Activated CD8-positive, alpha-beta memory T cell treated with anti-CD3 and anti-CD28 coated beads, Interleukin-2, amount 50 U/mL, for 48 hours (primary cell): ENCODE data around the gene VCL.
"Not testable (repeated sequence)": the region's sequence is repeated elsewhere in the genome, so short reads cannot be mapped to it uniquely, and the experiment has no call there.

ENCODE experiments used
- DNase-seq: peaks from one replicate; pipeline ENCODE4 v3.0.0-alpha.2; 2020

The VCL gene

DNA sequence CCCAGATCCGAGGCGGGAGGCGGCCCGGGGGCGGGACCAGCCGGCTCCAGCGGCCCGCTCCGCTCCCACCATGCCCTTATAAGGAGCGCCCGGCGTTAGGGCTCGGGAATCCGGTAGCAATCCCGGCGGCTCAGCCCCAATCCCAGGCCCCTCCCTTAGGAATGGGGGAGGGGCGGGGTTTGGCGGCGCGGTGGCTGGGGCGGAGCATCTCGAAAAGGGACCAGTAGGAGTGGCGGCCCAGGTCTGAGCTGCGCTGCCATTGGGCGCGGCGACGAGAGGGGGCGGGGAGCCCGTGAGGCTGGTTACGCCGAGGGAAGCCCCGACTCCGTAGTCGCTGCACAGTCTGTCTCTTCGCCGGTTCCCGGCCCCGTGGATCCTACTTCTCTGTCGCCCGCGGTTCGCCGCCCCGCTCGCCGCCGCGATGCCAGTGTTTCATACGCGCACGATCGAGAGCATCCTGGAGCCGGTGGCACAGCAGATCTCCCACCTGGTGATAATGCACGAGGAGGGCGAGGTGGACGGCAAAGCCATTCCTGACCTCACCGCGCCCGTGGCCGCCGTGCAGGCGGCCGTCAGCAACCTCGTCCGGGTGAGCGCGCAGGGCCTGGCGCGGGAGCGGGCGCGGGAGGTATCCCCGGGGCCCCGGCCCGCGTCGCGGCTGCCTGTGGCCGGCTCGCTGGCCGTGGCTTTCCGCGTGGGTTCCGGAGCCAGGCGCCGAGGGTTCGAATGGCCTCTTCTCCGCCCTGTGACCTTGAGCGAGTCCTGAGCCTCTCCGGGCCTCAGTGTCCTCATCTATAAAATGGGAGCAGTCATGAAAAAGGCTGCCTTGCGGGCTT is at the start of gene VCL:
VCL (plus strand) TSS at position 330 of the 836 bp plus-strand sequence; CDS start at position 422, 92 bp downstream.
- peak; percentile 96 for DNase-seq

DNA sequence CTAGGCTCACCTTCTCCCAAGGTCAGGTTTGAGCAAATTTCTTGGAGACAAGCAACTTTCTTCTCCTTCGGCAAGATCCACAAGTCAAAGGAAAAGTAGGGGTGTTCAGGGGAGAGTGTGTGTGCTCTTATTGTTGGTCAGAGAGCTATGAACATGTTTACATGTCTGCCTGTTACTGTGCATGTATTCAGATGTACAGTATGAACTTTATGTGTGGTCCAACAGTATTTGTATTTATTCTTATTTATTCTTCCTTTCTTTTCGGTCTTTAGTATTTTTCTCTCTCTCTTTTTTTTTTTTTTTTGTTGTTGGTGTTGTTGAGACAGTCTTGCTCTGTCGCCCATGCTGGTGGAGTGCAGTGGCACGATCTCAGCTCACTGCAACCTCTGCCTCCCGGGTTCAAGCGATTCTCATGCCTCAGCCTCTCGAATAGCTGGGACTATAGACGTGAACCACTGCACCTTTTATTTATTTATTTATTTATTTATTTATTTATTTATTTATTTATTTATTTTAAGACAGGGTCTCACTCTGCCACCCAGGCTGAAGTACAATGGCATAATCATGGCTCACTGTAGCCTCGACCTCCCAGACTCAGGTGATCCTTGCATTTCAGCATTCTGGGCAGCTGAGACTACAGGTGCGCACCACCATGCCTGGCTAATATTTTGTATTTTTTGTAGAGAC is 48.8 kb upstream of the VCL start:
- no peak for DNase-seq

DNA sequence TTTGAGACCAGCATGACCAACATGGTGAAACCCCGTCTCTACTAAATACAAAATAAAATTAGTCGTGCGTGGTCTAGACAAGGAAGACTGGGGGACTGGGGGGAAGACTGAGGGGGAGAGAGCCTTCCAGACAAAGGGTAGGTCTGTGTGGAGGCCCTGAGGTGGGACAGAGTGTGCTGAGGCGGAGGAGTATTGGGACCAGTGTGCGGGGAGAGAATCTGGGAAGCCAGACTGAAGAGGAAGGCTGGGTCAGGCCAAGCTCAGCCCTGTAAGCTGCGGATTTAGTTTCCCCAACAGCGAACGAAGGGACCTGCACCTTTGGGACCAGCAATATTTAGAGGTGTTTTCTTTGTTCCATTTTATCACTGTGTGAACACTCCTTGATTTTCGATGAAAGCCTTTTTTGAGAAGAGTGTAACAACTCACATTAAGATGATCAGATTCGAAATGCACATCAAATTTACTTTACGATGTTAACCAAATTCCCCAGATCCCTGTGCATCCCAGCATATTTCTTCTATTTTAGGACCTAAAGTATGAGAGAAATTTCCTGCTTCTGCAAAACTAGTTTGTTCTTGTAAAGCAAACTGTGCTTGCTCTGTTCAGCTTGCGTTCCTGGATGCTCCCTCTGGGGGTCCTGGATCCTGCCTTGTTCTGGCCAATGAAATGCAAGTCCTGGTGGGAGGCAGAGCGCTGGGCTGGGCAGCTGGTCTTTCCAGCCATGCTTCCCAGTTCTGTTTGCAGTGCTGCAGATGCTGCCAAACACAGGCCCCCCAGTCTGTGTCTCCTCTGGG is 47.6 kb upstream of the VCL start:
- DNase-seq = no peak

DNA sequence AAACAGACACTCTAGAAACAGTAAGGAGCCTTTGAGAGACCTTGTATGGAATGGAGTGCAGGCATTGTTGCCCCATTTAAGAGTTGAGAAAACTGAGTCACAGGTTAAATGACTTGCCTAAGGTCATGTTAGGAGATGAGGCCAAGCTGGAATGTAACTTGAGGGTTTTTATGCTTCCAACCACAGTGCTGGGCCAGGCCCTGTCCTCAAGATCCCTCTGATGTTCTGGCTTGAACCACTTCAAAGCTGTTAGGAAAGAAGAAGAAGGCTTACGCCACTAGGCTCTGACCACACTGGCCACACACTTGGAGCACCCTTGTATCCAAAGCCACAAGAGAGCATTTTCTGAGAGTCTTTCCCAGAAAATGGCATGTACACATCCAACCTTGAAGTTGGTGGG is 44.3 kb upstream of the VCL start:
- no peak for DNase-seq

DNA sequence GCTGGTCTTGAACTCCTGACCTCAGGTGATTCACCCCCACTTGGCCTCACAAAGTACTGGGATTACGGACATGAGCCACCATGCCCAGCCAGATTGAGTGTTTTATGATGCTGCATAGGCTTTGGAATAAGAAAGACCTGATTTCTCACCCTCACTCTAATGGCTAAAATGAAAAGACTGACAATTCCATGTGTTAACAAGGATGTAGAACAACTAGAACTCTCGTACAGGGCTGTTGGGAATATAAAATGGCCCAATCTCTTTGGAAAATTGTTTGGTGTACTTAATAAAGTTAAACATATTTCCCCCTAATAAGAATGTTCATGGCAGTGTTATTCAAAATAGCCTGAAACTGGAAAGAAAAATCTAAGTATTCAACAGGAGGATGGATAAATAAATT is 43.2 kb upstream of the VCL start:
- DNase-seq = no peak

DNA sequence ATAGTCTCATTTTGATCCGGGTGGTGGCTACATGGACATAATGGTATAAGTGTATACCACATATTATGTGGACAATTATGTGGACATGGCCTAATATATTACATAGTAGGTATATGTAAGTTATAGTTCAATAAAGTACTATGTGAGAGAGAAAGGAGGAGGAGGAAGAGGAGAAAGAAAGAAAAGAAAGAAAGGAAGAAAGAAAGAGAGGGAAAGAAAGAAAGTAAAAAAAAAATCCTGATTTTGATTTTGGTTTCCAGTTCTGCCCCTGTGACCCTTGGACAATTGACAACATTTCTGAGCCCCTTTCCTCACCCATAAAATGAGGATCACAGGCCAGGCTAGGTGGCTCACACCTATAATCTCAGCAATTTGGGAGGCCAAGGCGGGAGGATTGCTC is 42.2 kb upstream of the VCL start:
- DNase-seq = no peak

DNA sequence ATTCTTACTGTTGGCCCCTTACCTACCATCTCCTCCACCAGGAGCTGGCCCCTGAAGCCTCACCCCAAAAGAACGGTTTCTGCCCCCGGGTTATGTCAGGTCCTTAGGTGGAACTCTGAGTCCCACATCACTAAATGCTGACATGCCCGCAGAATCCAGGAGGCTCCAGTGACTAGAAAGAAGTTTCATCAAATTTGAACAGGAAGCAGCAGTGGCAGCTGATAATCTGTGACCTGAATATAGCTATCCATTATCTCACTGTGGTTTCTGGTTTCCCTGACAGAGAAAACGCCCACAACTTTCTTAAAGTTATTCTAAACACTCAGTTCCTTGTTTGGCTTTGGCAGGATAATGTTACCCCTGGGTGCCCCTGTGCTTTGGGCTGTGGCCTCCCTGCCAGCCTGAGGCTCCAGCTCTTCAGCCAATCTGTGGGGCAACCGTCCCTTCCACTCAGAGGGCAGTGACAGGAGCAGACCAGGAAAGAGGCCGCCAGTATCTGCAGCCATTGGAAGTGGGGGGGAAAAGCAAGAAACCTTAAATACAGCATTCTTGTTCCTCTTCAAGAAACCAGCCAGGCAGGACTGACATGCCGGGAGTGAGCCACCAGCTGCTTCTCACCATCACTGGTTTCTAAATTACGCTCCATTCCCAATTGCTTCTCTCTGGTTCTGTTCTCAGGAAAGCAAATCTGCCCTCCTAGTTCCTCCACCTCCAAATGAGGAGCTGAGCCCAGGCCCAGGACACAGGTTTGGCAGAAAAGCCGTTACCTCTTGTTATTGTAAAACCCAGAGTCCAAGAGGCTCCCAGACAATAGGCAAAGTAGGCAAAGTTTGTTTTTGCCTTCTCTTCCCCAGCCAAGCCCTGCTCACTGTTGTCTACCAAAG is 41.2 kb upstream of the VCL start:
- peak; percentile 61 for DNase-seq

DNA sequence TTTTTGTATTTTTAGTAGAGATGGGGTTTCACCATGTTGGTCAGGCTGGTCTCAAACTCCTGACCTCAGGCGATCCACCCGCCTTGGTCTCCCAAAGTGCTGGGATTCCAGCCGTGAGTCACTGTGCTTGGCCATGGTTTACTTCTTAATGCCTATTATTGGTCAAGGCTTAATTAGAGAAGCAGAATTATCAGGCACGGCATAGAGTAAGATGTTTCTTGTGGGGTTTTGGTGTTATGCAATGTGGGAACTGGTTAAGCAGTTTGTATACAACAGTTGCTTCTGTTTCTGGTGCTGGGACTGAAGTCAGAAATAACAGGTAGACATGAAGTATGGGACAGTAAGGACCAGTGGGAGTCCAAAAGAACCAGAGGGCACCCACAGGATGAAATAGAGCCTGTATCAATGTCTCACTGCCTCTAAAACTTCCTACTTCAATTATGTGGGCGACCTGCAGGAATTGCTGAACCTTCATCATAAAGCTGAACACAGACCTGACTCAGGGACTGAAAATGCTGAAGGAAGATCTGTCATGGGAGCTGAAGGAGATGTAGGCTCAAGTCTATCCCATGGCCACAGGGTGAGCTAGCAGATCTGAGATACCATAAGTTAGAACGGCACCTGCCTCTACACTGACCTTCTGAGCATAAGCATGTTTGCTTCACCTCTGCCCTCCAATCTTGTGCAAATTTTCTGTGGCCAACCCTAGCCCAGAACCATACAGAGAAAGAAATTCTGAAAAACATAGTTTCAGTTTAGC is 38.3 kb upstream of the VCL start:
- DNase-seq = no peak

DNA sequence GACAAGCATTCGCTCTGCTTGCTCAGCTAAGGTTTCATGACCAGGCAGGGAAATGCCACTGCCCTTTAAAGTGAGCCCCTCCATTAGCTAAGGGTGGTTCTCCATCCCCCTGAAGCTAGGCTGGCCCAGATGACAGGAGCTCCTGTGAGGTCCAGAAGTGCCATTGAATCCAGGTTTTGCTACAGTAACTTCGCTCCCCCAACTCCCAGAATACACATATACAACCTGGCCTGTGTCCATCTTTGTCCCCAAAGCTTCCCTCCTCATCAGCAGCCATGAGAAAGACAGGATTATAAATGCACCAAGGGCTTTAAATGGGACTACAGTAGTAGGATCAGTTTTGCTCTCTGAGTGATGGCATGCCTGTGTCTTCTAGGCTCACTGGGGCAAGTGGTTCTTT is 35.5 kb upstream of the VCL start:
- DNase-seq = peak; percentile 22

DNA sequence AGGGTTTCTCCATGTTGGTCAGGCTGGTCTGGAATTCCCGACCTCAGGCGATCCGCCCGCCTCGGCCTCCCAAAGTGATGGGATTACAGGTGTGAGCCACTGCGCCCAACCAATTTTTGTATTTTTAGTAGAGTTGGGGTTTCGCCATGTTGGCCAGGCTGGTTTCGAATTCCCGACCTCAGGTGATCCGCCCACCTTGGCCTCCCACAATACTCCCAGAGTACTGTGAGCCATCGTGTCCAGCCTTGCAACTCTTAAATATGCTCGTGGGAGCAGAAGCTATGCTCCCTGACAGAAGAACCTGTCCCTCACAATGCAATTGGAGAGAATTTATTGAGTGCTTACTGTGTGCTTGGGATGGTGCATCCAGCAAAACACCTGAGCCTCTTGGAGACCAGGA is 34.4 kb upstream of the VCL start:
- DNase-seq = not testable (repeated sequence)

DNA sequence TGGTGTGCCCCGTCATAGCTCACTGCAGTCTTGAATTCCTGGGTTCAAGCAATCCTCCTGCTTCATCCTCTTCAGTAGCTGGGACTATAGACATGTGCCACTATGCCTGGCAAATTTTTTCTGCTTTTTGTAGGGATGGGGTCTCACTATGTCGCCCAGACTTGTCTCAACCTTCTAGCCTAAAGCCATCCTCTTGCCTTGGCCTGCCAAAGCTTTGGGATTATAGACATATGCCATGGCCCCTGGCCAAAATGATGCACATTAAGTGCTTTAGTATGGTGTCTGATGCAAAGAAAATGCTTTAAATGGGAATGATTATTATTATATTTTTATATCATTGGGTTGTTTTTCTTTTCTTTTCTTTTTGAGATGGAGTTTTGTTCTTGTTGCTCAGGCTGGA is 33.2 kb upstream of the VCL start:
- DNase-seq = no peak

DNA sequence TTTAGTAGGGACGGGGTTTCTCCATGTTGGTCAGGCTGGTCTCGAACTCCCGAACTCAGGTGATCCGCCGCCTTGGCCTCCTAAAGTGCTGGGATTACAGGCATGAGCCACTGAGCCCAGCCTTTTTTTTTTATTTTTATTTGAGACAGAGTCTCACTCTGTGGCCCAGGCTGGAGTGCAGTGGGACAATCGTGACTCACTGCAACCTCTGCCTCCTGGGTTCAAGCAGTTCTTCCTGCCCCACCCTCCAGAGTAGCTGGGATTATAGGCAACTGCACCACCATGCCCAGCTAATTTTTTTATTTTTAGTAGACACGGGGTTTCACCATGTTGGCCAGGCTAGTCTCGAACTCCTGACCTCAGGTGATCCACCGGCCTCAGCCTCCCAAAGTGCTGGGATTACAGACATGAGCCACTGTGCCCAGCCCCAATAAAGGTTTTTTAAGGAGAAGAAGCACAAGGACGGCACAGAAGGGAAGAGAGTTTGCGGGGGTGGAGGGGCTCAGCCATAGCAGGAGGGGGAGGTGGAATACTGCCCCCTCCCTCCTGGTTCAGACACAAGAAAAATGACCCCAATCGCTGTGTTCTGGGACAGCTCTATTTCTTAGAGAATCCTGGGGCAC is 32.5 kb upstream of the VCL start:
- not testable (repeated sequence) for DNase-seq

DNA sequence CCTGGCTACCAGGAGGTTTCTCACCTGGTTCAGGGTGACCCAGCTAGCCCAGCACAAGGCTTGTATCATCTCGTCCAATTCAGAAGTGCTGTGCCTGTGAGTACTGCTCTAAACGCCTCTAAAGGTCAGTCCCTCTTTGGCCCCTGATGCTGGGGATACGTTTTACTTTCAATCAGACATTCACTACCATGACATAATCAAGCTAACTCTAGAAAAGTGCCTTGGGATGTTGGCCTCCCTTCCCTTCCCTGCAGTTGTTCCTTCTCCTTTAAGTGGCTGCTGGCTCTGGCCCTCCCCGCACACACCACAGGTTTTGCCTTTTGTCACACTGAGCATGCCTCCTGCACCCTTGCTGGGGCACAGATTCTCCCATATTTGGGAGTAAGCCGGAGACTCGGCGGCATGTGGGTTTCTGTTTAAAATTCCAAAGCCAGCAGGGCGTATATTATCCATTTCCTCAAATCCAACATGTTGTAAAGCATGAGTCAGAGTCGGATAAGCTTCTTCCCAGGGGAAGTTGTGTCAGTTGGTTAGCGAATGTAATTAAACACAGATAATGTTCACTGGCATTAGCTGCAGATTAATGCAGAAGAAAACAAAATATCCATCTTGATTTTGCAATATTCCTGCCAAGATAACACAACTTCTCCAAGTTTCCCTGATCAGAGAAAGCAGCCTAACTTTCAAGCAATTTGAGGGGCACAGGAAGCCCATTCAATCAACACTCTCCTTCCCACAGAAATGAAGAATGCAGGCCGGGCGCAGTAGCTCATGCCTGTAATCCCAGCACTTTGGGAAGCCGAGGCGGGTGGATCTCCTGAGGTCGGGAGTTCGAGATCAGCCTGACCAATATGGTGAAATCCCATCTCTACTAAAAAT is 31.8 kb upstream of the VCL start:
- no peak for DNase-seq

DNA sequence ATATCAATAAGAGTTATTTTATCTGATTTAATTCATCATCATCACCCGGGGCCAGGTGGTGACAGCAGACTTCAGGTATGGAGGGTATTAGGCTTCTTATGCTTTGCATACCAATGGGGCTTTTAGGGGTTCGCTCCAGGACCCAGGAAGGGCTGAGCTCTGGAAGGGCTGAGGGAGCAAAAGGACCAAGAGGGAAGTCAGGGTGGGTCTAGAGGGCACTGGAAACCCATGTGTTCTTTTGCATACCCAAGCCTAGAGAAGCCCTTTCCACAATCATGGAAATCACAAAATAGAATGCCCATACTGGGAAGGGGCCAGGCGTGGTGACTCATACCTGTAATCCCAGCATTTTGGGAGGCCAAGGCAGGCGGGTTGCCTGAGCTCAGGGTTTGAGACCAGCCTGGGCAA is 30.9 kb upstream of the VCL start:
- DNase-seq = no peak

DNA sequence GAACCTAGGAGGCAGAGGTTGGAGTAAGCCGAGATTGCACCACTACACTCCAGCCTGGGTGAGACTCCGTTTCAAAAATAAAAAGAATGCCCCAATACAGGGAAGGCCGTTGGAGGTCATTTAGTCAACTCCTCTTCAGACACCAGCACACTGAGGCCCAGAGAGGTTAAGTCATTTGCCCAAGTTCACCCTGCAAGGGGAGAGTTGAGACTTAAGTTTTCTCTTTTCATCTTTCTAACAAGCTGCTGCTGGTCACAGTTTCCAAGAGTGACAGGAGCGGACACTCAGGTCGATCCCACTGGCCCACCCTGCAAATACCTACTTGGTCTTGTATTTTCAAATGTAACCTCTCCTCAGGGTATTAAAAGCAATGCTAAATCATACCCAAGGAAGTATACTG is 30.4 kb upstream of the VCL start:
- no peak for DNase-seq

DNA sequence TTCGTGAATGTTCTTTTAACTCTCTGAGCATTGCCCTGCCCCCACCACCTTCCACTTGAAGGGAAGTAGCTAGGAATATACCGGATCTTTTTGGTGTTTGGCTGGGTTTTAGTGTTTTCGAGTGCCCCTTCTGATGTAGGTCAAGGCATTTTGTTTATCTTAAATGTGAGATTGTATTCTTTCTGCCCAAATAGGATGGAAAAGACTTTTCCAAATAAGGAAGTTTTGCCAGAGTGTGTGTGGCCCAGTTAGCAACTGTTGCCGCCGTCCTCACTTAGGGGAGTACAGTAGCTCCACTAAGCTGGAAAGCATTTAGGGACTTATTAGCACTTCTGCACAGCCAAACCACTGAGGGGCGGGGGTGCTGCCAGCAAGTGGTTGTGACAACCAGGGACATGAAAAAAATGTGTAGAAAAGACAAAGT is 29.8 kb upstream of the VCL start:
- DNase-seq = no peak

DNA sequence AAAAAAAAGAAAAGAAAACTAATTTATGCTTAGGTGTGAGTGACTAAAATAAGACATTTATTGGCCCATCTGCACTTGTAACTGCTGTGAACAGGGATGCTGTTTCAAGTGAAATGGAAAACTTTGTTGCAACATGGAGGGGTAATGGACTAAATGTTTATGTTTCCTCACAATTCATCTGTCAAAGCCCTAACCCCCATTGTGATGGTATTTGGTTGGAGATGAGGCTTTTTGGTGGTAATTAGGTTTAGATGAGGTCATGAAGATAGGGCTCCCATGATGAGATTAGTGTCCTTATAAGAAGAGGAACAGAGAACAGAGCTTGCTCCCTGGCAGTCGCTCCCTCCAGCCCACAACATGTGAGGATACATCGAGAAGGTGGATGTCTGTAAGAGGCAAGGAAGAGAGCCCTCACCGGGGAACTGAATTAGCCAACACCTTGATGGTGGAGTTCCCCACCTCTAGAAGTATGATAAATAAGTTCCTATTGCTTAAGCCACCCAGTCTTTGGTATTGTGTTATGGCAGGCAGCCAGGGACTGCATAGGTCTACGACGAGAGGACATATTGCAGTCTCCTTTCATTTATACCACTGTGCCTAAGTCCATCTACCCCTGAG is 28.6 kb upstream of the VCL start:
- no peak for DNase-seq

DNA sequence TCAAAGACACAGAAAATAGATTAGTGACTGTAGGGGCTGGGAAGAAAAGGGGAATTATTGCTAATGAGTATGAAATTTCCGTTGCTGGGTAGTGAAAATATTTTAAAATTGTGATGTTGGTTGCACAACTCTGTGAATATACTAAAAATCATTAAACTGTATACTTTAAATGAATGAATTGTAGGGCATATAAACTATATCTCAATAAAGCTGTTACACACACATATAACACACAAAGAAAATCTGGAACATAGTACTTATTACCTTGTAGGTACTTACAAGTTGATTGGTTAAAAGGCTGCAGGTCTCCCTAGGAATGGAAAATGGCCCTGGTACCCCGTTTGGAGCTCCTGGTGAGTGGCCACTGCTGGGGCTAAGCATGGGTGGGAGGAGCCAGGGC is 27.1 kb upstream of the VCL start:
- no peak for DNase-seq

DNA sequence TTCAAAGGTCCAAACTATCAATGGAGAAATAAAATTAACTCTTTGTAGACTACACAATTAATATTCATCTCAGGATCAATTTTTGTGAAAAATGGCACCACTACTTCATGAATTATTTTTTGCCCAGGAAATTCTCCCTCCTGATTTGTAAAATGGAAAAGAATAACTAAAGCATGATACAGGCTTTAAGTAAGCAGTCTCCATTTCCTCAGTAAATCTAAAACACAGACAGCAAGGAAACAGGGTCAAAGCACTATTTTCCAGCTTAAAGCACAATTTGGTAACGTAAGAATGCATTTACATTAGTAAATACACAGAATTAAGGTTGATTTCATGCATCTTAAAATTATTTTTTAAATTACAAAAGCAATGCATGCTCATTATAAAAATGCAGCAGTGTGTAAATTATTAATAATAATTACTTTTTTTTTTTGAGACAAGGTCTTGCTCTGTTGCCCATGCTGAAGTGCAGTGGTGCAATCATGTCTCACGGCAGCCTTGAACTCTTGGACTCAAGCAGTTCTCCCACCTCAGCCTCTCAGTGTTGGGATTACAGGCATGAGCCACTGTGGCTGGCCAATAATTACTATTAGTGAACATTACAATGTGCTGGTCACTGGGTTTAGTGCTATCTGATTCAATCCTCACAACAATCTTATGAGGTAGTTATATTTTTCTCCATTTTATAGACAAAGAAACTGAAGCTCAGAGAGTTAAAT is 26.1 kb upstream of the VCL start:
- DNase-seq = no peak
